HUES6 (cell line): ENCODE measurements around the gene ACOT4.
"Not testable (repeated sequence)": the region's sequence is repeated elsewhere in the genome, so short reads cannot be mapped to it uniquely, and the experiment has no call there.

Experiments
- H3K27ac ChIP-seq: 2 replicates; pipeline ENCODE4 v1.7.0; 2013; ENCODE audit warnings: low read depth, mild to moderate bottlenecking, low read length, inconsistent platforms
- H3K27me3 ChIP-seq: 2 replicates; pipeline ENCODE4 v1.6.1; 2013; ENCODE audit warnings: low read length; ENCODE audit not compliant: control insufficient read depth, insufficient read depth
- H3K36me3 ChIP-seq: 2 replicates; pipeline ENCODE4 v1.6.1; 2013; ENCODE audit warnings: low read length; ENCODE audit not compliant: control insufficient read depth, insufficient read depth
- H3K4me1 ChIP-seq: 2 replicates; pipeline ENCODE4 v1.6.1; 2013; ENCODE audit warnings: low read length; ENCODE audit not compliant: control insufficient read depth, insufficient read depth
- H3K4me3 ChIP-seq: 2 replicates; pipeline ENCODE4 v1.5.1; 2013; ENCODE audit warnings: low read depth, low read length
- H3K9ac ChIP-seq: one replicate; pipeline ENCODE4 v1.6.1; 2013; ENCODE audit warnings: mild to moderate bottlenecking, low read length
- H3K9me3 ChIP-seq: 2 replicates; pipeline ENCODE4 v1.6.1; 2013; ENCODE audit warnings: low read depth, low read length; ENCODE audit not compliant: control insufficient read depth, insufficient read depth

Gene ACOT4

DNA sequence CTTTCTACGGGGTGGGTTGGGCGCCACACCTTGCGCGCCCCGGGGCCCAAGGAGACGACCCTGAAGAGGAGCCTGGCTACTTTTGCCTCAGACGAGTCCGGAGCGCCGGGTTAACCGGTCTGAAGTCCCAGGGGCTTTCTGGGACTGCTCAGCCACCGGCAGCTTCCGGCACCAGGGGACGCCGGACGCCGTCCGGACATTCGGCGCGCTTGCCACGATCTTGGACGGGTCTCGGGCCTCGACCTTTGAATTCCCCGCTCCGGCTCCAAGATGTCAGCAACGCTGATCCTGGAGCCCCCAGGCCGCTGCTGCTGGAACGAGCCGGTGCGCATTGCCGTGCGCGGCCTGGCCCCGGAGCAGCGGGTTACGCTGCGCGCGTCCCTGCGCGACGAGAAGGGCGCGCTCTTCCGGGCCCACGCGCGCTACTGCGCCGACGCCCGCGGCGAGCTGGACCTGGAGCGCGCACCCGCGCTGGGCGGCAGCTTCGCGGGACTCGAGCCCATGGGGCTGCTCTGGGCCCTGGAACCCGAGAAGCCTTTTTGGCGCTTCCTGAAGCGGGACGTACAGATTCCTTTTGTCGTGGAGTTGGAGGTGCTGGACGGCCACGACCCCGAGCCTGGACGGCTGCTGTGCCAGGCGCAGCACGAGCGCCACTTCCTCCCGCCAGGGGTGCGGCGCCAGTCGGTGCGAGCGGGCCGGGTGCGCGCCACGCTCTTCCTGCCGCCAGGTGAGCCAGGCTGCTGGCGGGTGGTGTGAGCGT, at the start of gene ACOT4:
Gene ACOT4, plus strand, starts transcription at position 184 of the 760 bp plus-strand sequence. Its CDS starts 87 bp downstream, at position 271.
- H3K4me3 ChIP-seq = peak within 1 kb of the TSS; percentile 60
- no peak within 1 kb of the TSS for H3K27ac ChIP-seq
- H3K4me1 ChIP-seq = no peaks in the 10 kb centered on the region
- peaks cover 22% of the 10 kb centered on the region for H3K27me3 ChIP-seq
- H3K9me3 ChIP-seq = no peaks in the 10 kb centered on the region
- peak within 1 kb of the TSS; percentile 67 for H3K9ac ChIP-seq
- H3K36me3 ChIP-seq = no peaks in the 10 kb centered on the region

GRCh38 chr14:73542961-73543360, 48.7 kb upstream of the ACOT4 start:
- not testable (repeated sequence) for H3K36me3 ChIP-seq, H3K4me3 ChIP-seq, H3K27me3 ChIP-seq, H3K9me3 ChIP-seq, H3K4me1 ChIP-seq, H3K27ac ChIP-seq, H3K9ac ChIP-seq

DNA sequence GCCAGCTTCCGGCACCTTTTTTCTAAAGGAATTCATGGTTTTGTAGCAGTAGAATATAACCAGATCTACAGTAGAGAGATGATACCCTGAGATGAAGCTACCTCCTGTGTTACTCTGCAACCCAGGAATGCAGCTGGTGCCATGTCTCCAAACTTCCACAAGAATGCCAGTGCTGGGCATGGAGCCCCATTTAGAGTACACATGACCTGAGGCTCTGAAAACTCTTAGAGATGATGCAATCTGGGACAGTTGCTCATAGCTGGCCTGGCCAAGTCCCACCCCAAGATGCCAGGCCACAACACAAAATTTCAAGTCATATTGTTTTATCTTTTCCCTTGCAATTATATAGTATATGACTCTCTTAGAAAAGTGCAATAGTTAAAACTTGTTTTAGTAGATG, 46.3 kb upstream of the ACOT4 start:
- not testable (repeated sequence) for H3K36me3 ChIP-seq, H3K27me3 ChIP-seq, H3K9ac ChIP-seq, H3K4me1 ChIP-seq, H3K27ac ChIP-seq, H3K9me3 ChIP-seq, H3K4me3 ChIP-seq

GRCh38 chr14:73549097-73549496, 42.6 kb upstream of the ACOT4 start:
- H3K27ac ChIP-seq, H3K27me3 ChIP-seq, H3K9me3 ChIP-seq, H3K4me3 ChIP-seq, H3K4me1 ChIP-seq, H3K9ac ChIP-seq, H3K36me3 ChIP-seq: not testable (repeated sequence)

DNA sequence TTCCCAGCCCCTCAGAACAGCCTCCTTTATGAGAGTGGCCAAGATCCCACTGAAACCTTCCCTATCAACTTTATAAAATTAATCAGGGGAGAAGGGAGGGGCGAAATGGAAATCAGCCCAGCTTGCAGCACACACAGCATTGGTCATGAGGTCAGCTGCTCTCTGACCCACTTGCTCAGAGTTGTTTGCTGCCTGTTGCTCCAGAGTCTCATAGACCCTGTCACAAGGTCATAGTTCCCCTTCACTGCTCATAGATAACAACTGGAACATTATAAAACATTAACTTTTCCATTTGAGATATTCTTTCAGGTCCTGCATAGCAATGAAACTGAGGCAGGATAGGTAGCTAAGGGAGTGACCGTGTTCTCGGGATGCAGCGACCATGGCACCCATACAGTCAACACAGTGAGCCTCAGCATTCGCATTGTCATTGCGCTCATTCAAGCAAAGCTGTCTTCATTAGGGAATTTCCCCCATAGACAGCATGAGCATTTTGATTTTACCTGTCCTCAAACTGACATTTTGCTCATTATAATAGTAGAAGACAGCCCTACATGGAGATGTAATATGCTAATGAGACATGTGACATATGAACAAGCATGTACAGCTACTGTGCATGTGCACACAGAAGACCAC, 41.7 kb upstream of the ACOT4 start:
- H3K27ac ChIP-seq, H3K27me3 ChIP-seq, H3K9me3 ChIP-seq, H3K36me3 ChIP-seq, H3K4me1 ChIP-seq, H3K4me3 ChIP-seq, H3K9ac ChIP-seq: not testable (repeated sequence)

DNA sequence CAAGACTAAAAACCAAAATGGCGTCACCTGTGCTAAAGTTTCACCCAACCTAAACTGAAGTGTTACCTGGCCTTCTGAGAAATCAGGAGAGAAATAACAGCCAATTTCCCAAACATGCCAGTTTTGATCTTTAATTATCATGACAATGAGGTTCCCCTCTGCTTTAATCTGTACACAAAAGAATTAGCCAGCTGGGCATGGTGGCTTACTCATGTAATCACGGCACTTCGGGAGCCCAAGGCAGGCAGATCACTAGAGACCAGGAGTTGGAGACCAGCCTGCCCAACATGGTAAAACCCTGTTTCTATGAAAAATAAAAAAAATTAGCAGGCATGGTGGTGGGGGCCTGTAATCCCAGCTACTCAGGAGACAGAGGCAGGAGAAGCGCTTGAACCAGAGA, 37.8 kb upstream of the ACOT4 start:
- H3K27ac ChIP-seq = no peak overlapping the region

GRCh38 chr14:73557201-73557600, 34.5 kb upstream of the ACOT4 start:
- not testable (repeated sequence) for H3K4me3 ChIP-seq, H3K27me3 ChIP-seq, H3K4me1 ChIP-seq, H3K27ac ChIP-seq, H3K9ac ChIP-seq, H3K36me3 ChIP-seq, H3K9me3 ChIP-seq

More for the DNA sequence above, 37.8 kb upstream of the ACOT4 start:
- Histone ChIP-seq H3K9me3 (no peaks in the 10 kb centered on the region), H3K36me3 (no peaks in the 10 kb centered on the region), H3K27me3 (no peaks in the 10 kb centered on the region), H3K4me1 (0 out of 2 replicates have a peak, but pooled peaks cover 3% of the 10 kb centered on the region), H3K9ac (no peak overlapping the region), H3K4me3 (no peak overlapping the region)

- H3K27me3 ChIP-seq, H3K9ac ChIP-seq, H3K4me1 ChIP-seq, H3K27ac ChIP-seq, H3K36me3 ChIP-seq, H3K4me3 ChIP-seq, H3K9me3 ChIP-seq: not testable (repeated sequence)
These were observed 33.4 kb upstream of the ACOT4 start for GRCh38 chr14:73558238-73558637.

- not testable (repeated sequence) for H3K36me3 ChIP-seq, H3K27me3 ChIP-seq, H3K4me1 ChIP-seq, H3K4me3 ChIP-seq, H3K9me3 ChIP-seq, H3K9ac ChIP-seq, H3K27ac ChIP-seq
These were observed 29.4 kb upstream of the ACOT4 start for GRCh38 chr14:73562256-73562655.

DNA sequence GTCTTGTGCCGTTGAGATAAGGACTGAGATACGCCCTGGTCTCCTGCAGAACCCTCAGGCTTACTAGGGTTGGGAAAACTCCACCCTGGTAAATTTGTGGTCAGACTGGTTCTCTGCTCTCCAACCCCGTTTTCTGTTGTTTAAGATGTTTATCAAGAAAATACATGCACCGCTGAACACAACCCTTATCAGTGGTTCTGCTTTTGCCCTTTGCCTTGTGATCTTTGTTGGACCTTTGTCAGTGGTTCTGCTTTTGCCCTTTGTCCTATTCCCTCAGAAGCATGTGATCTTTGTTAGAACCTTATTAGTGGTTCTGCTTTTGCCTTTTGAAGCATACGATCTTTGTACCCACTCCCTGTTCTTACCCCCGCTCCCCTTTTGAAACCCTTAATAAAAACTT, 29.0 kb upstream of the ACOT4 start:
- H3K4me3 ChIP-seq, H3K27ac ChIP-seq, H3K36me3 ChIP-seq, H3K4me1 ChIP-seq, H3K27me3 ChIP-seq, H3K9ac ChIP-seq, H3K9me3 ChIP-seq: not testable (repeated sequence)

DNA sequence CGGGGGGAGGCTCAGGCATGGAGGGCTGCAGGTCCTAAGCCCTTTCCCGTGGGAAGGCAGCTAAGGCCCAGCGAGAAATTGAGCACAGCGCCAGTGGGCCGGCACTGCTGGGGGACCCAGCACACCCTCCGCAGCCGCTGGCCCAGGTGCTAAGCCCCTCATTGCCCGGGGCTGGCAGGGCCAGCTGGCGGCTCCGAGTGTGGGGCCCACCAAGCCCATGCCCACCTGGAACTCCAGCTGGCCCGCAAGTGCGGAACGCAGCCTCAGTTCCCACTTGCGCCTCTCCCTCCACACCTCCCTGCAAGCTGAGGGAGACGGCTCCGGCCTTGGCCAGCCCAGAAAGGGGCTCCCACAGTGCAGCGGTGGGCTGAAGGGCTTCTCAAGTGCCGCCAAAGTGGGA, 25.2 kb upstream of the ACOT4 start:
- H3K4me3 ChIP-seq, H3K36me3 ChIP-seq, H3K9me3 ChIP-seq, H3K27me3 ChIP-seq, H3K27ac ChIP-seq, H3K4me1 ChIP-seq, H3K9ac ChIP-seq: not testable (repeated sequence)
